ENCODE measurements around the gene ITGB1. TPM values are rescaled to one million over a fixed set of nuclear protein-coding genes. Genes with fewer than 3 reads are reported as not detected.
A peak's percentile ranks its signal among the peaks of the same experiment; 100 is the strongest.

Gene ITGB1
- total RNA-seq, 1 donor from 2014 or later = 409 TPM

DNA sequence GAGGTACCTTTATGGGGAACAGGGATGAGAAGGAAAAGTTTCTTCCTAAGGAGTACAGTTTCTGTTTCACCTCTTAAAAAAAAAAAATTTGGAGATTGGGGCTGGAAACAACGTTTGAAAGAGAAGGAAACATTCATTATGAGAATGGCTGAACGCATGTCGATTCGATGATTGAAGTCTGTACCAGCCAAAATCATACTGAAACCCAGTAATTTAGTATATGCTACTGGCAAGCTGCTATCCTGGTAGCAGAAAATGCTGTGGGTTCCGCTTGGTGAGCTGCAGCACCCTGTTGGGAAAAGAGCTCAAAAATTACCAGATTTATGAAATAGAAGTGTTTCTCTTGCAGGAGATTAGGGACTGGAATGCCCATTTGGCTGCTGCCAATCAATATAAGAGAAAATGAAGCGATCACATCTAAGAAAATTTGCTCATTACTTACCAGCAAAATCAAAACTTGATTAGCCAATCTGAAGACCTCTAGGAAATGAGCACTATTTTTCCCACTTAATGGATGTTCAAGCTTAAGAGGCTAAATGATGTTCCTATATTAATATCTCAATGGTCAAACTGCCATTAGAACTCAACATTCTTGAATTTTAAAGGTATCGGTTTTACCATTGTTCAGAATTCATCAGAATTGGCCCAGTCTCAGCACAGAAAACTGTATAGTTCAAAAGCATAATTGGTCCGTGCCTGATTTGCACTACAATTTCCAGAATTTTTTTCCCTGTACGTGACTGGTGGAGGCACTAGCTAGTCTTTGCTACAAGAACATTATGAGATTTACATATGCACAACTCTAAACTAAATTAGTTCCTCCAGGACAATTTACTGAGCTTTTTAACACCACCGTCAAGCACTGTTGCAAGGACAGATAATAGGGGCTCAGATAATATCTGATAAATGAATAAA, 1.2 kb upstream of the ITGB1 start:
- intact Hi-C loops (cut with DNase I) = no loop called here
- TF ChIP-seq, protein P1, sequence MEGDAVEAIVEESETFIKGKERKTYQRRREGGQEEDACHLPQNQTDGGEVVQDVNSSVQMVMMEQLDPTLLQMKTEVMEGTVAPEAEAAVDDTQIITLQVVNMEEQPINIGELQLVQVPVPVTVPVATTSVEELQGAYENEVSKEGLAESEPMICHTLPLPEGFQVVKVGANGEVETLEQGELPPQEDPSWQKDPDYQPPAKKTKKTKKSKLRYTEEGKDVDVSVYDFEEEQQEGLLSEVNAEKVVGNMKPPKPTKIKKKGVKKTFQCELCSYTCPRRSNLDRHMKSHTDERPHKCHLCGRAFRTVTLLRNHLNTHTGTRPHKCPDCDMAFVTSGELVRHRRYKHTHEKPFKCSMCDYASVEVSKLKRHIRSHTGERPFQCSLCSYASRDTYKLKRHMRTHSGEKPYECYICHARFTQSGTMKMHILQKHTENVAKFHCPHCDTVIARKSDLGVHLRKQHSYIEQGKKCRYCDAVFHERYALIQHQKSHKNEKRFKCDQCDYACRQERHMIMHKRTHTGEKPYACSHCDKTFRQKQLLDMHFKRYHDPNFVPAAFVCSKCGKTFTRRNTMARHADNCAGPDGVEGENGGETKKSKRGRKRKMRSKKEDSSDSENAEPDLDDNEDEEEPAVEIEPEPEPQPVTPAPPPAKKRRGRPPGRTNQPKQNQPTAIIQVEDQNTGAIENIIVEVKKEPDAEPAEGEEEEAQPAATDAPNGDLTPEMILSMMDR (IDR thresholded peaks at IDR 0.05) = no peak
- H3K27me3 ChIP-seq (ENCODE audit: low read depth) = no peaks in the 10 kb centered on the region
- H3K27ac ChIP-seq = peak overlapping the region; percentile 97
- H3K4me3 ChIP-seq = peak overlapping the region; percentile 92
- no peak for DNase-seq
- peaks cover 71% of the 10 kb centered on the region for H3K4me1 ChIP-seq
- H3K36me3 ChIP-seq = no peaks in the 10 kb centered on the region
- no peak for ATAC-seq
- no peaks in the 10 kb centered on the region for H3K9me3 ChIP-seq

DNA sequence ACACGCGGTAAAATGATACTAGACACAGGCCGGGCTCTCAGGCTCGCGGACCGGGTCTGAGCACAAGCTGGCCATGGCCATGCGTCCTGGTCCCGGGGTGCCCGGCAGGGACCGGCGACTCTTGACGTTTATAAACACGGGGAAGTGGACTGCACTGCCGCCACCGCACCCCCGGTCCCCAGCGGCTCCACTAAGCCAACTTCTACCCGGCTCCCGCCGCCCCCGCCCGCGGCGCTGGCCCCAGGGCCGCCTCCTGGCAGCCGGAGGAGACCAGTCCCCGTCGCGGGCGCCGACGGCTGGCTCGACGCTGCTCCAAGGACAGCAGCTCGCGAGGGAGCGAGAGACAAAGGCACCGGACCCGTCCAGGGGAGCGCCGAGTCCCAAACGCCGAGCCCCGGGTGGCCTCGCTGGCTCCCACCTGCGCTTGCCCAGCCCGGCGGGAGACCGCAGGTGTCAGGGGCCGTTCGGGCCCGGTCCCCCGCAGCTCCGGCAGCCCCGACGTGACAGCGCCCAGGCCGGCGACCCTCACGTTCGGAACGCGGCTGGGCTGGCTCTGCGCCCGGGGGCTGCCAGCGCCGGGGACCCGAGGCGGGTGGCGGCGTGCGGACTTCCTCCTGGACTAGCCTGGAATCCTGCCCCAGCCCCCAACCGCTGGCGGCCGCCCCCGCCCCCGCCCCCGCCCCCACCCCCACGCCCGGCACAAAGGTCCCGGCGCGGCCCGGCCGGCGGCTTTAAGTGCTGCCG, 517 bp downstream of the ITGB1 start:
- no peaks in the 10 kb centered on the region for H3K9me3 ChIP-seq
- H3K27ac ChIP-seq = peak overlapping the region; percentile 97
- DNase-seq (peak; percentile 83), ATAC-seq (peak; percentile 56 to 60)
- peak overlapping the region; percentile 92 for H3K4me3 ChIP-seq
- peaks cover 78% of the 10 kb centered on the region for H3K4me1 ChIP-seq
- no peaks in the 10 kb centered on the region for H3K27me3 ChIP-seq (ENCODE audit: low read depth)
- no peaks in the 10 kb centered on the region for H3K36me3 ChIP-seq
- TF ChIP-seq, protein P1 (IDR thresholded peaks at IDR 0.05) = no peak
- intact Hi-C loops (cut with DNase I) = no loop called here

GRCh38 chr10:32956365-32957197, 1.4 kb downstream of the ITGB1 start:
- no peaks in the 10 kb centered on the region for H3K27me3 ChIP-seq (ENCODE audit: low read depth)
- H3K4me3 ChIP-seq = peak overlapping the region; percentile 92
- DNase-seq = no peak
- H3K9me3 ChIP-seq = no peaks in the 10 kb centered on the region
- peaks cover 77% of the 10 kb centered on the region for H3K4me1 ChIP-seq
- H3K27ac ChIP-seq = peak overlapping the region; percentile 97
- no peaks in the 10 kb centered on the region for H3K36me3 ChIP-seq
- intact Hi-C loops (cut with DNase I) = no loop called here
- TF ChIP-seq, protein P1 (IDR thresholded peaks at IDR 0.05) = no peak
- ATAC-seq = no peak

DNA sequence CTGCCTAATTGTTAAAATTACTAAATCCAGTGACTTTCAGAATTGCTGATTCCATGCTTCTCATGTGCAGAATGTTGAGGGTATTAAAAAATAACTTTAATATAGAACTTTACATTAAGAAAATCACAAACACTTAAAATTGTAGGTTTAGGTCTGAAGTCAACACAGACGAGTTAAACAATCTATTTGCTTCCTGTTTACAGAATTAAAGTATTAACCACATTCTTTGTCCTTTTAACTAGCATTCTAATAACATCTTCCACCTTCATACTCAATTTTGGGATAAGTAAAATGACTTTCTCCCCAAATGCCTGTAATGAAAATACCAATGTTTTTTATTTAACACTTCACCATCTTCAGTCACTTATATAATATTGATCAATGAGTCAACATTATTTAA, 2.2 kb downstream of the ITGB1 start:
- H3K27ac ChIP-seq = peak overlapping the region; percentile 97
- intact Hi-C loops (cut with DNase I) = no loop called here

More for the DNA sequence above, 2.2 kb downstream of the ITGB1 start:
- DNase-seq (no peak), ATAC-seq (no peak)
- Histone ChIP-seq H3K36me3 (no peaks in the 10 kb centered on the region), H3K27me3 (ENCODE audit: low read depth) (no peaks in the 10 kb centered on the region), H3K4me3 (peak overlapping the region; percentile 92), H3K4me1 (peaks cover 78% of the 10 kb centered on the region), H3K9me3 (no peaks in the 10 kb centered on the region)
- TF ChIP-seq, protein P1 (IDR thresholded peaks at IDR 0.05) = no peak
